MCF 10A (cell line): Measurements from ENCODE around the gene TERT. TPM values are rescaled to one million over a fixed set of nuclear protein-coding genes. Genes with fewer than 3 reads are reported as not detected.

ENCODE experiments used
- BruUV-seq: library from RNA; stranded (reverse); fragments of 400-500 nt; replicated peaks from 2 replicates; lab custom pipeline; 2021; lab: Mats Ljungman, UMichigan
- CTCF ChIA-PET: fragments of 300-600 bp; sonication (Branson Sonifier 250); formaldehyde crosslinking; extraction: SDS; loops from one replicate; lab custom pipeline; 2021; ENCODE audit warnings: antibody characterized with exemption, inconsistent platforms; lab: Yijun Ruan, JAX
- POLR2A ChIA-PET: fragments of 300-600, 350-650 bp; sonication (Branson Sonifier 250); formaldehyde crosslinking; extraction: SDS; loops from one replicate; lab custom pipeline; 2020; ENCODE audit warnings: antibody characterized with exemption, inconsistent platforms; lab: Yijun Ruan, JAX
- DNase-seq: peaks from one replicate; pipeline ENCODE4 v3.0.0-alpha.2; 2018; ENCODE audit not compliant: unreplicated experiment
- H3K27ac Mint-ChIP-seq: one replicate; pipeline ENCODE4 v1.8.0; 2022; ENCODE audit warnings: mild to moderate bottlenecking, low read depth, mixed read lengths; ENCODE audit not compliant: unreplicated experiment
- H3K27me3 Mint-ChIP-seq: one replicate; pipeline ENCODE4 v1.8.0; 2022; ENCODE audit warnings: mixed read lengths; ENCODE audit not compliant: insufficient read depth, unreplicated experiment
- H3K36me3 Mint-ChIP-seq: one replicate; pipeline ENCODE4 v1.8.0; 2022; ENCODE audit warnings: mild to moderate bottlenecking, moderate library complexity, mixed read lengths; ENCODE audit not compliant: insufficient read depth, unreplicated experiment
- H3K4me1 Mint-ChIP-seq: one replicate; pipeline ENCODE4 v1.8.0; 2022; ENCODE audit warnings: mixed read lengths; ENCODE audit not compliant: insufficient read depth, unreplicated experiment
- H3K4me3 Mint-ChIP-seq: one replicate; pipeline ENCODE4 v1.8.0; 2022; ENCODE audit warnings: mild to moderate bottlenecking, moderate library complexity, mixed read lengths; ENCODE audit not compliant: unreplicated experiment
- H3K9me3 Mint-ChIP-seq: one replicate; pipeline ENCODE4 v1.8.0; 2022; ENCODE audit warnings: mixed read lengths; ENCODE audit not compliant: unreplicated experiment
- CTCF ChIP-seq: fragments of 200-600 bp; IDR thresholded peaks from one replicate; pipeline ENCODE4 v1.8.0; 2022; ENCODE audit warnings: antibody characterized with exemption, mild to moderate bottlenecking; ENCODE audit not compliant: unreplicated experiment
- intact Hi-C: fragments of 100-400 bp; cut with micrococcal nuclease; formaldehyde crosslinking; loops from 2 replicates; pipeline ENCODE4 v1.14.1; 2022
- total RNA-seq: library from RNA; stranded (reverse); gene quantifications from 2 replicates; pipeline ENCODE4 v1.2.3, GENCODE V29; 2022

TERT gene
- total RNA-seq, 1 experiment from 2014 or later = 0.16 TPM

GRCh38 chr5:1325870-1326531 lies 31.1 kb upstream of the TERT start:
- intact Hi-C loops = no loop called here
- BruUV-seq = no TSS peak
- ChIA-PET CTCF (interaction anchor here (1.0 to 1.3 kb wide), 3 partner anchors 8 to 407 kb away, joined by 3 to 4 read pairs (median 3); no protein-coding TSS in a partner anchor), POLR2A (interaction anchor here (0.6 to 3.6 kb wide), 6 partner anchors 9 to 1302 kb away, joined by 3 to 18 read pairs (median 5); partner anchors contain the start of gene CLPTM1L)
- H3K4me3 Mint-ChIP-seq = peak overlapping the region; percentile 61
- peaks cover 17% of the 10 kb centered on the region for H3K9me3 Mint-ChIP-seq
- no peaks in the 10 kb centered on the region for H3K27me3 Mint-ChIP-seq
- H3K4me1 Mint-ChIP-seq = peaks cover 45% of the 10 kb centered on the region
- peaks cover 49% of the 10 kb centered on the region for H3K36me3 Mint-ChIP-seq
- peak overlapping the region; percentile 95 for H3K27ac Mint-ChIP-seq
- no peak for TF ChIP-seq CTCF
- peak; percentile 47 for DNase-seq

- Mint-ChIP-seq H3K27me3 (no peaks in the 10 kb centered on the region), H3K36me3 (peaks cover 48% of the 10 kb centered on the region), H3K4me1 (peaks cover 38% of the 10 kb centered on the region), H3K9me3 (peaks cover 17% of the 10 kb centered on the region), H3K27ac (no peak overlapping the region), H3K4me3 (no peak overlapping the region)
- DNase-seq = no peak
- POLR2A ChIA-PET = interaction anchor here (2.3 kb wide), 1 partner anchor 8 kb away, joined by 12 read pairs; no protein-coding TSS in a partner anchor
- BruUV-seq = no TSS peak
- intact Hi-C loops = no loop called here
- no peak for TF ChIP-seq CTCF
- CTCF ChIA-PET = interaction anchor here (0.6 kb wide), 1 partner anchor 969 kb away, joined by 5 read pairs; no protein-coding TSS in a partner anchor
Observed at GRCh38 chr5:1325191-1325741, 30.4 kb upstream of the TERT start.

GRCh38 chr5:1324719-1325190 lies 29.9 kb upstream of the TERT start:
- intact Hi-C loops = no loop called here

More at GRCh38 chr5:1324719-1325190, 29.9 kb upstream of the TERT start:
- Mint-ChIP-seq H3K4me3 (no peak overlapping the region), H3K27me3 (no peaks in the 10 kb centered on the region), H3K4me1 (peaks cover 34% of the 10 kb centered on the region), H3K36me3 (peaks cover 48% of the 10 kb centered on the region), H3K27ac (no peak overlapping the region), H3K9me3 (peaks cover 17% of the 10 kb centered on the region)
- no TSS peak for BruUV-seq
- POLR2A ChIA-PET = no interaction called here
- CTCF ChIA-PET = interaction anchor here (0.6 kb wide), 1 partner anchor 320 kb away, joined by 3 read pairs; no protein-coding TSS in a partner anchor
- peak; percentile 11 for DNase-seq
- TF ChIP-seq CTCF = no peak
